Measurements from ENCODE around the gene TATDN2. TPM values are rescaled to one million over a fixed set of nuclear protein-coding genes. Genes with fewer than 3 reads are reported as not detected.

TATDN2 gene
- total RNA-seq, 1 donor from 2014 or later = 34.6 TPM

DNA sequence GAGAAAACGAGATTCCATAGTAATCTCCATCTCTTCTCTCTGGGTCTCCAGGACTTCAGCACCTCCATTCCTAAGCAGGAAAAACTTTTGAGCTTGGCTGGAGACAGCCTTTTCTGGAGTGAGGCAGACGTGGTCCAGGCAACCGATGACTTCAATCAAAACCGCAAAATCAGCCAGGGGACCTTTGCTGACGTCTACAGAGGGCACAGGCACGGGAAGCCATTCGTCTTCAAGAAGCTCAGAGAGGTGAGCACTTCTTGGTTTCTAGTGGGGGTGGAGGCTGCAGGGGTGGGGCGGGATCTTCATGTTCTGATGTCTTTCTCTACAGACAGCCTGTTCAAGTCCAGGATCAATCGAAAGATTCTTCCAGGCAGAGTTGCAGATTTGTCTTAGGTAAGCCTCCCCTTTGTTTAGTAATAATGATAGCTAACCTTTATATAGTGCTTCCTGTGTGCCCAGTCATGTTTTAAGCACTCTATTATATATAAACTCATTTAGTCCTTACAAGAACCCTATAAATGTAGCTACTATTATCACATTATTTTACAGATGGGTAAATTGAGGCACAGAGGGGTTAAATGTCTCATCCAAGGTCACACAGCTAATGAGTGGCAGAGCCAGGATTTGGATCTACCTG, 35.0 kb upstream of the TATDN2 start:
- Mint-ChIP-seq H3K9me3 (no peaks in the 10 kb centered on the region), H3K4me3 (no peak overlapping the region), H3K4me1 (ENCODE audit: unreplicated experiment) (no peaks in the 10 kb centered on the region), H3K36me3 (no peaks in the 10 kb centered on the region), H3K27ac (no peak overlapping the region), H3K27me3 (no peaks in the 10 kb centered on the region)
- DNase-seq (ENCODE audit: extremely low spot score, unreplicated experiment) = no peak
- TF ChIP-seq, protein P1, sequence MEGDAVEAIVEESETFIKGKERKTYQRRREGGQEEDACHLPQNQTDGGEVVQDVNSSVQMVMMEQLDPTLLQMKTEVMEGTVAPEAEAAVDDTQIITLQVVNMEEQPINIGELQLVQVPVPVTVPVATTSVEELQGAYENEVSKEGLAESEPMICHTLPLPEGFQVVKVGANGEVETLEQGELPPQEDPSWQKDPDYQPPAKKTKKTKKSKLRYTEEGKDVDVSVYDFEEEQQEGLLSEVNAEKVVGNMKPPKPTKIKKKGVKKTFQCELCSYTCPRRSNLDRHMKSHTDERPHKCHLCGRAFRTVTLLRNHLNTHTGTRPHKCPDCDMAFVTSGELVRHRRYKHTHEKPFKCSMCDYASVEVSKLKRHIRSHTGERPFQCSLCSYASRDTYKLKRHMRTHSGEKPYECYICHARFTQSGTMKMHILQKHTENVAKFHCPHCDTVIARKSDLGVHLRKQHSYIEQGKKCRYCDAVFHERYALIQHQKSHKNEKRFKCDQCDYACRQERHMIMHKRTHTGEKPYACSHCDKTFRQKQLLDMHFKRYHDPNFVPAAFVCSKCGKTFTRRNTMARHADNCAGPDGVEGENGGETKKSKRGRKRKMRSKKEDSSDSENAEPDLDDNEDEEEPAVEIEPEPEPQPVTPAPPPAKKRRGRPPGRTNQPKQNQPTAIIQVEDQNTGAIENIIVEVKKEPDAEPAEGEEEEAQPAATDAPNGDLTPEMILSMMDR (conservative IDR thresholded peaks at IDR 0.05) = no peak

DNA sequence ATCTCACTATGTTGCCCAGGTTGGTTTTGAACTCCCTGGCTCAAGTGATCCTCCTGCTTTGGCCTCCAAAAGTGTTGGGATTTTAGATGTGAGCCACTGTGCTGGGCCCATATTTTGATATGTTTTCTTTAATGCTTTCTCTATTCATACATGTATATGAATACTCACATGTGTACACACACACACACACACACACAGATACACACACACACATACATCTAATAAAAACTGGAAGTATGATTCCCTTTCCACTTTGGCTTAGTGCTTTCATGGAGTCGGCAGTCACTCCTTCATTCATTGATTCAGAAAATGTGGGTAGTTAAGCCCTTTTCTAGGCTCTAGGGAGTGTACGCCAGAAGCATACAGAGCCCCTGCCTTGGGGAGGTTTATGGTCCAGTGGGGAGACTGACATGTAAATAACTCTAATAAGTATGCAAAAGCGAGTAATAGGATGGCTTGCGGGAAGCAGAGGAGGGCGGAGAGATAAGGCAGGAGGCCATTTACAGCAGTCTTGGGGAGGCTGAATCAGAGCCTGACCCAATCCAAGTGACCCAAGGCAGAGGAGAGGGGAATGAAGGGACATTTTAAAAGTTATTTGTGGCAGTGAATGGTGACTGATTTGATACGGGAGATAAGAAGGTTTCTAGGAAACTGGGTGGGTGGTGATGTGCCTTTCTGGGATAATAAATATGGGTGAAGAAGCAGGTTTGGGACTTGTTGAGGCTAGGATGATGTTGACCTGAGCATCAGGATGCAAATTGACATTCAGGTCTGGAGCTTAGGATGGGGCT, 32.5 kb upstream of the TATDN2 start:
- H3K36me3 Mint-ChIP-seq = no peaks in the 10 kb centered on the region
- no peak overlapping the region for H3K4me3 Mint-ChIP-seq
- no peaks in the 10 kb centered on the region for H3K27me3 Mint-ChIP-seq
- no peak for DNase-seq (ENCODE audit: extremely low spot score, unreplicated experiment)
- no peak overlapping the region for H3K27ac Mint-ChIP-seq
- H3K9me3 Mint-ChIP-seq = no peaks in the 10 kb centered on the region
- TF ChIP-seq, protein P1 (conservative IDR thresholded peaks at IDR 0.05) = no peak
- H3K4me1 Mint-ChIP-seq (ENCODE audit: unreplicated experiment) = peaks cover 8% of the 10 kb centered on the region

DNA sequence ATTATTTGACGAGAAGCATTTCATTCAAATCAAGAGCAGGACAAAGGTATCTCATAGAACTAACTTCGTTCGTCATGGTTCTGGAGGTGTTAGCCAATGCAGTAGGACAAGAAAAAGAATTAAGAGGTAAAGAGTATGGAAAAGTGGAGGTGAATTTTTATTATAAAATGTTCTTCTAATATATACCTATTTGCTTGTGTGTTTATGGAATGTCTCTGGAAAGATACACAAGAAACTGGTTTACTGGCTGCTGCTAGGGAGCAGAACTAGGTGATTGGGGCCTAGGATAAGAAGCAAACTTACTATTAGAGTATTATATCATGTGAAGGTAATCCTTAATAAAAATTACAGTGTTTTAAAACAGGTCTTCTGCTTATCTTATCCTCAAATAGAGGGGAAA, 30.9 kb upstream of the TATDN2 start:
- no peaks in the 10 kb centered on the region for H3K27me3 Mint-ChIP-seq
- H3K36me3 Mint-ChIP-seq = no peaks in the 10 kb centered on the region
- no peak overlapping the region for H3K4me3 Mint-ChIP-seq
- H3K4me1 Mint-ChIP-seq (ENCODE audit: unreplicated experiment) = peaks cover 8% of the 10 kb centered on the region
- H3K27ac Mint-ChIP-seq = no peak overlapping the region
- TF ChIP-seq, protein P1 (conservative IDR thresholded peaks at IDR 0.05) = no peak
- H3K9me3 Mint-ChIP-seq = no peaks in the 10 kb centered on the region
- no peak for DNase-seq (ENCODE audit: extremely low spot score, unreplicated experiment)

DNA sequence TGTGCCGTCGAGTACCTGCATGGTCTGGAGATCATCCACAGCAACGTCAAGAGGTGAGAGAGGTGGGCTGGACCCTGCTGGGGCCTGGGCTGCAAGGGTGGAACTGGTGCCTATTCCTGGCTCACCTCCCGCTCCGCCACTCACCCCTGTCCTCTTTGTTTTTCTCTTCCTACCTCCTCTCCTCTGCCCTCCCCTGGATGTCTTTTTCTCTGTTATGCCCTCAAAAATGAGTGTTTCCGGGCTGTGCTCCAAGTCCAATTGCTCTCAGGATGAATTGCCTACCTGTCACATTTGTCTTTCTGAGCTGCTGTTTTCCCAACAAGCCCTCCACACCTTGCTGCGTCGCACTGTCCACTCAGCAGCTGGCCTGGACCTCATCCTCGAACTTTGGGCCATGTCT, 28.5 kb upstream of the TATDN2 start:
- Mint-ChIP-seq H3K9me3 (no peaks in the 10 kb centered on the region), H3K4me1 (ENCODE audit: unreplicated experiment) (peaks cover 11% of the 10 kb centered on the region), H3K27me3 (no peaks in the 10 kb centered on the region), H3K36me3 (peaks cover 3% of the 10 kb centered on the region), H3K4me3 (no peak overlapping the region), H3K27ac (peak overlapping the region; percentile 17)
- DNase-seq (ENCODE audit: extremely low spot score, unreplicated experiment) = no peak
- TF ChIP-seq, protein P1 (conservative IDR thresholded peaks at IDR 0.05) = no peak

DNA sequence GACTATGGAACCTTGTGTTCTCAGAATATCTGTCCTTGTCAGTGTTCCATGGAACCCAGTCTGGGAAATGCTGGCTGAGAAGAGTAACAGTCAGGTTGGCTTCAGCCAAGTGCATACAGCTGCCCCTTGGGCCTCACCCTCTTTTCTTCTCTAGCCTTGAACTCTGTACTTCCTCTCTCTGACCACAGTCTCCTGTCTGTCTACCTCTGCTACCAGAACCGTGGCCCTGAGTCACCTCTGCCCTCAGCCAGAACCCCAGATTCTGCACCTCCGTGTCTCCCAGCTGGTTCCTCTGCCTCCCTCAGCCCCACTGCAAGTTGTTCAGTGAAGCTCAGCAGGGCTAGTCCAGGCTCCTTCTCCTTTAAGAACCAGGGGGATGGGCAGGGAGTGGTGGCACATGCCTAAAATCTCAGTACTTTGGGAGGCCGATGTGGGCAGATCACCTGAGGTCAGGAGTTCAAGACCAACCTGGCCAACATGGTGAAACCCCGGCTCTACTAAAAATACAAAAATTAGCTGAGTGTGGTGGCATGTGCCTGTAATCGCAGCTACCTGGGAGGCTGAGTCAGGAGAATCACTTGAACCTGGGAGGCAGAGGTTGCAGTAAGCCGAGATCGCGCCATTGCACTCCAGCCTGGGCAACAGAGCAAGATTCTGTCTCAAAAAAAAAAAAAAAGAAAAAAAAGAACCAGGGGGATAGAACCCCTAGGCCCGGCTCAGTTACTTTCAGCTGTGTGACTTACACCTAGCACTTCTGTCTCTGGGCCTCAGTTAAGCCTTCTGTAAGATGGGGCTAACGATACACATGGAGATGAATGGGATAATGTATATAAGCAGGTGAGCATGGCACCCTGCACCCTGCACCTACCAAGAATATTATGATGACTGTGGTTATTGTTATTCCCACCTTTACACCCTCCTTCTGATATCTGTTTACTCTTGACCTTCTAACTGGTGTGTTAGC, 24.3 kb upstream of the TATDN2 start:
- Mint-ChIP-seq H3K4me3 (no peak overlapping the region), H3K9me3 (no peaks in the 10 kb centered on the region)

More for the DNA sequence above, 24.3 kb upstream of the TATDN2 start:
- Mint-ChIP-seq H3K4me1 (ENCODE audit: unreplicated experiment) (peaks cover 17% of the 10 kb centered on the region), H3K27ac (no peak overlapping the region), H3K27me3 (no peaks in the 10 kb centered on the region), H3K36me3 (peaks cover 4% of the 10 kb centered on the region)
- TF ChIP-seq, protein P1 (conservative IDR thresholded peaks at IDR 0.05) = no peak
- no peak for DNase-seq (ENCODE audit: extremely low spot score, unreplicated experiment)

All from type B pancreatic cell (in vitro differentiated cells).